ENCODE results near the gene BAZ2B.

- TF ChIP-seq CTCF (IDR thresholded peaks at IDR 0.05) (no peak), POLR2A (IDR thresholded peaks at IDR 0.05) (no peak)
Observed at GRCh38 chr2:159608723-159609308, 7.5 kb downstream of the BAZ2B start.
